Lung (tissue), 12 donors: ENCODE data around the gene OR10A4. TPM values are rescaled to one million over a fixed set of nuclear protein-coding genes. Genes with fewer than 3 reads are reported as not detected.
"Not testable (repeated sequence)": the region's sequence is repeated elsewhere in the genome, so short reads cannot be mapped to it uniquely, and the experiment has no call there.

Experiments used
- ATAC-seq: fragments of 200-7000 bp; cut with Tn5 transposase; one replicate; pipeline ENCODE4 v1.9.1; 2020; ENCODE audit warnings: moderate number of reproducible peaks; ENCODE audit not compliant: insufficient read depth, low FRiP score
- DNase-seq, 3 donors: peaks; one replicate each; pipeline ENCODE4 v3.0.0-alpha.2; 2013 to 2017
- H3K27ac ChIP-seq, 2 donors: one replicate each; pipeline ENCODE4 v1.5.1; 2013; ENCODE audit warnings: mild to moderate bottlenecking in 2 of 2, moderate library complexity in 2 of 2, control low read depth in 1 of 2, inconsistent platforms in 1 of 2, low read depth in 1 of 2, low read length in 1 of 2
- H3K27me3 ChIP-seq, 3 donors: one replicate each; pipeline ENCODE4 v1.5.1; 2013; ENCODE audit warnings: low read length in 2 of 3; ENCODE audit not compliant: control insufficient read depth in 3 of 3, insufficient read depth in 3 of 3
- H3K36me3 ChIP-seq, 4 donors: one replicate each; pipeline ENCODE4 v1.5.1; 2013; ENCODE audit warnings: low read length in 4 of 4, mild to moderate bottlenecking in 1 of 4, moderate library complexity in 1 of 4; ENCODE audit not compliant: control insufficient read depth in 4 of 4, insufficient read depth in 4 of 4
- H3K4me1 ChIP-seq, 5 donors: one replicate each; pipeline ENCODE4 v1.5.1; 2013; ENCODE audit warnings: low read length in 5 of 5, mild to moderate bottlenecking in 2 of 5, moderate library complexity in 1 of 5; ENCODE audit not compliant: control insufficient read depth in 5 of 5, insufficient read depth in 5 of 5
- H3K4me3 ChIP-seq: one replicate; pipeline ENCODE4 v1.5.1; 2013; ENCODE audit warnings: mild to moderate bottlenecking, control low read depth, moderate library complexity
- H3K9ac ChIP-seq, 2 donors: one replicate each; pipeline ENCODE4 v1.5.1; 2013; ENCODE audit warnings: low read length in 2 of 2, control low read depth in 1 of 2; ENCODE audit not compliant: insufficient read depth in 1 of 2
- H3K9me3 ChIP-seq, 4 donors: one replicate each; pipeline ENCODE4 v1.5.1; 2013; ENCODE audit warnings: low read length in 3 of 4, mild to moderate bottlenecking in 1 of 4, moderate library complexity in 1 of 4; ENCODE audit not compliant: control insufficient read depth in 4 of 4, insufficient read depth in 3 of 4
- CTCF ChIP-seq: IDR thresholded peaks from 2 replicates; pipeline ENCODE4 v1.5.1; 2012; ENCODE audit warnings: mild to moderate bottlenecking; ENCODE audit errors: control extremely low read depth, extremely low read depth
- WGBS, 2 donors: extraction: QIAGEN DNeasy Blood & Tissue Kit; methylation state at CpG; one replicate each; pipeline ENCODE4 v1.1.7; 2013; 5-methylcytosine and 5-hydroxymethylcytosine counted together
- polyA plus RNA-seq, 2 donors: library from polyadenylated mRNA; stranded (reverse); fragments of 200-250 nt; gene quantifications; one replicate each; pipeline ENCODE4 v1.2.1, GENCODE V29; 2013
- total RNA-seq, 2 donors: library from RNA; depleted of rRNA in 1 of 2; stranded (reverse); fragments of >200 nt in 1 of 2; gene quantifications; one replicate each; pipeline ENCODE4 v1.2.1, GENCODE V29; 2014 to 2021
- donor health status: control.
- donor health status: control.
- donor health status: Bipolar disorder and iron deficiency.
- donor health status: healthy.
- donor health status: DM: yes; HTN: yes; CAD: no.

Gene OR10A4
- total and polyA plus RNA-seq, 4 donors, result not detected

- TF ChIP-seq CTCF, result no peak
- H3K36me3 ChIP-seq, result no peaks in the 10 kb centered on the region
- WGBS, 2 donors, result 66 to 86% methylated on average over 3 of the region's 3 CpGs
These were observed 31.0 kb upstream of the OR10A4 start, which contains the start of gene OR10A5 for GRCh38 chr11:6845383-6845782. TSS of gene OR10A5 (plus strand) at chr11:6845683. CDS start at chr11:6845683, 0 bp downstream.

DNA sequence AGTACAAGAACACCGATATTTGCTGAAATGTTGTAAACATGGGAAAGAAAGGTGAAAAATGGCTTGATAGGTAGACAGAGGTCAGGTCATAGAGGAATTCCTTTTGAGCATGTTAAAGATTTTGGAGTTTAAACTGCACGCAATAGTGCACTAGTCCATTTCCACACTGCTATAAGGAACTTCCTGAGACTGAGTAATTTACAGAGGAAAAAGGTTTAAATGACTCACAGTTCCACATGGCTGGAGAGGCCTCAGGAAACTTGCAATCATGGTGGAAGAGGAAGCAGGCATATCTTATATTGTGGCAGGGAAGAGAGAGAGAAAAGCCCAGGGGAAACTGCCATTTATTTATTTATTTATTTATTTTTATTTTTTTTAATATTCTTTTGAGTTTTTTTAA lies 25.9 kb upstream of the OR10A4 start:
- Histone ChIP-seq H3K4me1 (no peaks in the 10 kb centered on the region), H3K36me3 (no peaks in the 10 kb centered on the region), H3K9me3 (peaks cover 0 to 8% (median under 1%) of the 10 kb centered on the region in 4 donors), H3K9ac (no peak overlapping the region), H3K27me3 (no peaks in the 10 kb centered on the region), H3K27ac (no peak overlapping the region), H3K4me3 (no peak overlapping the region)
- TF ChIP-seq CTCF, result no peak
- no peak for DNase-seq
- 59 to 73% methylated on average over 2 of the region's 2 CpGs for WGBS, 2 donors
- no peak for ATAC-seq

More at GRCh38 chr11:6845383-6845782, 31.0 kb upstream of the OR10A4 start, which contains the start of gene OR10A5:
- H3K27ac ChIP-seq, result no peak within 1 kb of the TSS
- no peak within 1 kb of the TSS for H3K9ac ChIP-seq
- ATAC-seq (no peak), DNase-seq (no peak)
- no peaks in the 10 kb centered on the region for H3K27me3 ChIP-seq
- H3K4me1 ChIP-seq, result no peaks in the 10 kb centered on the region
- H3K4me3 ChIP-seq, result no peak within 1 kb of the TSS
- H3K9me3 ChIP-seq, result no peaks in the 10 kb centered on the region

GRCh38 chr11:6854801-6855200 lies 21.6 kb upstream of the OR10A4 start:
- DNase-seq, H3K4me3 ChIP-seq: not testable (repeated sequence)
- WGBS, 2 donors, result 95 to 96% methylated on average over 6 of the region's 6 CpGs

DNA sequence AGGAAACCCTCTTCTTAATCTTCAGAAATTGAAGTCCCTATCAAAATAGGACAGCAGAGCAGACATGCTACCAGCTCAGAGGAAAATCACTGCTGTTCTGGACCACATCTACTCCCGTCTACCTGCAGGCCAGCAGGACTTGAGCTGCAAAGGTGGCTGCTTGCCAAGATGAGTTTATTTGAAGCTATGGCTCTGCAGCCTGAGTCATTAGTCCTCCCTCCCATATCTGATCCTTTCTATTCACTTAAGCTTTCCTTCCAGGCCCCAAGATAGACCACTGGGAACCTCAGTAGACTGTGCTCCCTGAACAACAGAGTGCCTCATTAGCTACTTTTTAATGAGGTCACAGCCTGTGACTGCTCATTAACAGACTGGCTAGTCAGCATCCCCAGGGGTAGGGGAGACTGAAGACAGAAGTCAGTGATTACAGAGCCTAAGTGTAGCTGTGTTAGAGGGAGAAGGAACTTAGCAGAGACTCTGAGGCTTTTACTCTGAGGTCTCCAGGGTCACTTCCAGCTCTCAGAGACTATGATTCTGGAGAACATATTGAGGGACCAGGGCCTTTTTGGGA lies 20.4 kb upstream of the OR10A4 start:
- no peak overlapping the region for H3K9ac ChIP-seq
- ATAC-seq, result no peak
- TF ChIP-seq CTCF, result no peak
- H3K36me3 ChIP-seq, result no peaks in the 10 kb centered on the region
- H3K27me3 ChIP-seq, result no peaks in the 10 kb centered on the region
- no peak overlapping the region for H3K4me3 ChIP-seq
- peaks cover 0 to 8% (median under 1%) of the 10 kb centered on the region in 4 donors for H3K9me3 ChIP-seq
- H3K27ac ChIP-seq, result no peak overlapping the region
- no peaks in the 10 kb centered on the region for H3K4me1 ChIP-seq
- peak in 1 of 3 donors; percentile 3 for DNase-seq
- 68 to 71% methylated on average over 1 of the region's 1 CpG for WGBS, 2 donors

More at GRCh38 chr11:6854801-6855200, 21.6 kb upstream of the OR10A4 start:
- not testable (repeated sequence) for H3K9me3 ChIP-seq, H3K9ac ChIP-seq, H3K36me3 ChIP-seq, H3K4me1 ChIP-seq, H3K27ac ChIP-seq, ATAC-seq, H3K27me3 ChIP-seq
